Thymus (tissue), 2 donors: ENCODE data around the gene C20orf144. TPM values are rescaled to one million over a fixed set of nuclear protein-coding genes. Genes with fewer than 3 reads are reported as not detected.

Experiments
- polyA plus RNA-seq: library from polyadenylated mRNA; stranded (reverse); fragments of 200-250 nt; gene quantifications from one replicate; pipeline ENCODE4 v1.2.3, GENCODE V29; 2013
- total RNA-seq: library from RNA; stranded (reverse); fragments of 120-200 nt; gene quantifications from one replicate; pipeline ENCODE4 v1.2.4, GENCODE V29; 2013
- donor health status: healthy.

The C20orf144 gene
- total and polyA plus RNA-seq, 2 donors, result 0.09 to 0.23 TPM

Other genes with a start within 250 kb of the C20orf144 start
- gene SNTA1, start 218.6 kb upstream of the C20orf144 start, total RNA-seq, result 6.8 TPM
- 7.7 TPM for gene SNTA1, start 218.6 kb upstream of the C20orf144 start, polyA plus RNA-seq
- gene CBFA2T2, start 172.2 kb upstream of the C20orf144 start, total RNA-seq, result 6.4 TPM
- gene CBFA2T2, start 172.2 kb upstream of the C20orf144 start, polyA plus RNA-seq, result 9.1 TPM
- gene ACTL10, start 4.6 kb downstream of the C20orf144 start, total RNA-seq, result 1.2 TPM
- gene ACTL10, start 4.6 kb downstream of the C20orf144 start, polyA plus RNA-seq, result 2.8 TPM
- gene NECAB3, start 12.1 kb downstream of the C20orf144 start, total RNA-seq, result 6.5 TPM
- gene NECAB3, start 12.1 kb downstream of the C20orf144 start, polyA plus RNA-seq, result 20.3 TPM
- gene E2F1, start 24.1 kb downstream of the C20orf144 start, total RNA-seq, result 13.3 TPM
- gene E2F1, start 24.1 kb downstream of the C20orf144 start, polyA plus RNA-seq, result 3.3 TPM
- gene PXMP4, start 58.0 kb downstream of the C20orf144 start, total RNA-seq, result 3.8 TPM
- gene PXMP4, start 58.0 kb downstream of the C20orf144 start, polyA plus RNA-seq, result 4.0 TPM
- 1.6 TPM for gene ZNF341, start 69.7 kb downstream of the C20orf144 start, total RNA-seq
- gene ZNF341, start 69.7 kb downstream of the C20orf144 start, polyA plus RNA-seq, result 4.7 TPM
- gene CHMP4B, start 149.0 kb downstream of the C20orf144 start, total RNA-seq, result 39.9 TPM
- 130 TPM for gene CHMP4B, start 149.0 kb downstream of the C20orf144 start, polyA plus RNA-seq